Putamen (tissue), 1 donor: ENCODE measurements around the gene GZMH.
"Not testable (repeated sequence)": the region's sequence is repeated elsewhere in the genome, so short reads cannot be mapped to it uniquely, and the experiment has no call there.

Experiments
- DNase-seq: peaks from one replicate; pipeline ENCODE4 v3.0.0-alpha.2; 2016; ENCODE audit warnings: low spot score

Gene GZMH

GRCh38 chr14:24595073-24595808 is 14.2 kb downstream of the GZMH start:
- DNase-seq = no peak

GRCh38 chr14:24591004-24591403 is 18.5 kb downstream of the GZMH start:
- DNase-seq = not testable (repeated sequence)

- DNase-seq = not testable (repeated sequence)
Measured at GRCh38 chr14:24584402-24584801, 25.1 kb downstream of the GZMH start.

- DNase-seq = no peak
Measured at GRCh38 chr14:24578558-24578957, 30.9 kb downstream of the GZMH start.

- no peak for DNase-seq
Measured at GRCh38 chr14:24576771-24577170, 32.7 kb downstream of the GZMH start.

GRCh38 chr14:24576182-24576581 is 33.3 kb downstream of the GZMH start, which contains the start of gene CTSG:
Gene CTSG, minus strand, starts transcription at chr14:24576250. Its CDS starts 27 bp downstream, at chr14:24576223.
- DNase-seq = no peak

GRCh38 chr14:24574206-24574774 is 35.2 kb downstream of the GZMH start:
- no peak for DNase-seq

GRCh38 chr14:24566318-24566717 is 43.2 kb downstream of the GZMH start:
- no peak for DNase-seq

GRCh38 chr14:24565766-24566165 is 43.7 kb downstream of the GZMH start:
- DNase-seq = no peak

GRCh38 chr14:24563505-24563904 is 46.0 kb downstream of the GZMH start:
- DNase-seq = no peak

- no peak for DNase-seq
Measured at GRCh38 chr14:24556756-24557155, 52.7 kb downstream of the GZMH start.
